GM12874 (cell line): ENCODE data around the gene COL24A1.

Source experiments
- CTCF ChIP-seq: IDR thresholded peaks from 2 replicates; pipeline ENCODE4 v1.5.1; 2011; ENCODE audit warnings: low read depth, mild to moderate bottlenecking, control low read depth, low read length, moderate library complexity; ENCODE audit not compliant: insufficient read depth

The COL24A1 gene

GRCh38 chr1:86152887-86153286 lies 3.7 kb downstream of the COL24A1 start:
- TF ChIP-seq CTCF, result no peak

GRCh38 chr1:86151427-86151826 lies 5.1 kb downstream of the COL24A1 start:
- TF ChIP-seq CTCF, result no peak

- no peak for TF ChIP-seq CTCF
These were observed 6.0 kb downstream of the COL24A1 start for GRCh38 chr1:86150553-86151055.

GRCh38 chr1:86149591-86149990 lies 7.0 kb downstream of the COL24A1 start:
- no peak for TF ChIP-seq CTCF

GRCh38 chr1:86147755-86148154 lies 8.8 kb downstream of the COL24A1 start:
- TF ChIP-seq CTCF, result no peak

- no peak for TF ChIP-seq CTCF
These were observed 10.0 kb downstream of the COL24A1 start for GRCh38 chr1:86146566-86146965.

GRCh38 chr1:86140281-86140880 lies 16.2 kb downstream of the COL24A1 start:
- no peak for TF ChIP-seq CTCF
